Endodermal cell (in vitro differentiated cells): ENCODE measurements around the gene KCTD8. TPM values are rescaled to one million over a fixed set of nuclear protein-coding genes. Genes with fewer than 3 reads are reported as not detected.
A peak's percentile ranks its signal among the peaks of the same experiment; 100 is the strongest.

ENCODE experiments used
- DNase-seq: peaks from one replicate; pipeline ENCODE4 v3.0.0-alpha.2; 2017
- H3K27ac ChIP-seq: 2 replicates; pipeline ENCODE4 v1.5.1; 2013; ENCODE audit warnings: mild to moderate bottlenecking, low read depth, low read length, moderate library complexity
- H3K27me3 ChIP-seq: 2 replicates; pipeline ENCODE4 v1.6.1; 2013; ENCODE audit warnings: mild to moderate bottlenecking, low read length, moderate library complexity; ENCODE audit not compliant: insufficient read depth, control insufficient read depth, poor library complexity, severe bottlenecking
- H3K36me3 ChIP-seq: 2 replicates; pipeline ENCODE4 v1.7.0; 2013; ENCODE audit warnings: mild to moderate bottlenecking, low read length, moderate library complexity; ENCODE audit not compliant: control insufficient read depth, insufficient read depth
- H3K4me1 ChIP-seq: one replicate; pipeline ENCODE4 v1.7.0; 2013; ENCODE audit warnings: low read length; ENCODE audit not compliant: control insufficient read depth, insufficient read depth
- H3K4me3 ChIP-seq: 2 replicates; pipeline ENCODE4 v1.5.1; 2013; ENCODE audit warnings: mild to moderate bottlenecking, low read length, moderate library complexity
- H3K9ac ChIP-seq: 2 replicates; pipeline ENCODE4 v1.6.1; 2013; ENCODE audit warnings: mild to moderate bottlenecking, low read length, moderate library complexity; ENCODE audit not compliant: poor library complexity, severe bottlenecking; ENCODE audit errors: extremely low read depth
- H3K9me3 ChIP-seq: 2 replicates; pipeline ENCODE4 v1.6.1; 2013; ENCODE audit warnings: mild to moderate bottlenecking, low read length, moderate library complexity; ENCODE audit not compliant: control insufficient read depth
- H3K27ac Mint-ChIP-seq: 2 replicates; pipeline ENCODE4 v1.8.0; 2020; ENCODE audit warnings: mixed read lengths
- H3K27me3 Mint-ChIP-seq: 2 replicates; pipeline ENCODE4 v1.8.0; 2021; ENCODE audit warnings: mild to moderate bottlenecking, mixed read lengths; ENCODE audit not compliant: insufficient read depth
- H3K36me3 Mint-ChIP-seq: 2 replicates; pipeline ENCODE4 v1.8.0; 2020; ENCODE audit warnings: low read depth, mixed read lengths
- H3K4me1 Mint-ChIP-seq: 2 replicates; pipeline ENCODE4 v1.8.0; 2020; ENCODE audit warnings: mixed read lengths
- H3K4me3 Mint-ChIP-seq: 2 replicates; pipeline ENCODE4 v1.8.0; 2020; ENCODE audit warnings: mild to moderate bottlenecking, moderate library complexity, mixed read lengths
- H3K9me3 Mint-ChIP-seq: 2 replicates; pipeline ENCODE4 v1.8.0; 2020; ENCODE audit warnings: mild to moderate bottlenecking, mixed read lengths
- CTCF ChIP-seq: fragments of 200-600 bp; sonication (generic); conservative IDR thresholded peaks from 2 replicates; pipeline ENCODE4 v1.5.0; 2021; ENCODE audit warnings: antibody characterized with exemption, mild to moderate bottlenecking
- WGBS, 2 experiments: methylation state at CpG; one replicate each; pipeline versions ENCODE4 v1.1.5 to v1.1.7; 2013; ENCODE audit warnings: missing lambda C conversion rate in 2 of 2, mixed read lengths in 1 of 2; ENCODE audit not compliant: insufficient coverage in 1 of 2, insufficient read length in 1 of 2; 5-methylcytosine and 5-hydroxymethylcytosine counted together
- total RNA-seq, 2 donors: library from RNA; stranded (reverse); fragmentation: NEBNext Ultra II Directional in 1 of 2; extraction: Animal tissue kit (Norgen Biotek cat#: 25700) in 1 of 2; gene quantifications; 2 replicates in 1 of 2; 3 replicates in 1 of 2; pipeline ENCODE4 v1.2.1, GENCODE V29; 2021

Gene KCTD8
- total RNA-seq, 2 donors from 2014 or later, result 0.88 to 1.2 TPM

DNA sequence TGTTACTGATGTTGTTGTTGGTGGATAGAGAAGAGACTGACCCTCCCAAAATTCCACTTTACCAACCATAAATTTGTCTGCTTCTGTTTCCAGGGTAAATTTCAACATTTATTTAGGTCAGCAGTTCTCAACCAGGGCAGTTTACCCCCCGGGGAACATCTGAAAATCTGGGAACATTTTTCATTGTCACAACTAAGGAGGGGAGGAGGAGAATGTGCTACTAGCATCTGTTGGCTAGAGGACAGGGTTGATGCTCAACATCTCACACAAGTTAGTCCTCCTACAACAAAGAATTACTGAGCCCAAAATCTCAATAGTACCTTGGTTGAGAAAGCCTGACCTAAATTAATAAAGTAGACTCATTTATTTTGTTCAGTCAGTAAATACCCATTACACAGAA, 25.7 kb downstream of the KCTD8 start:
- H3K9ac ChIP-seq, result no peak overlapping the region
- H3K27me3 ChIP-seq, result no peaks in the 10 kb centered on the region
- no peaks in the 10 kb centered on the region for H3K36me3 ChIP-seq
- Mint-ChIP-seq H3K4me1 (peaks cover 17% of the 10 kb centered on the region), H3K27me3 (no peaks in the 10 kb centered on the region), H3K27ac (no peak overlapping the region), H3K4me3 (no peak overlapping the region), H3K9me3 (no peaks in the 10 kb centered on the region), H3K36me3 (no peaks in the 10 kb centered on the region)
- no peak for DNase-seq
- no peak overlapping the region for H3K27ac ChIP-seq
- peaks cover 6% of the 10 kb centered on the region for H3K4me1 ChIP-seq
- no peaks in the 10 kb centered on the region for H3K9me3 ChIP-seq
- 96% methylated on average over 1 of the region's 1 CpG; no CpG with 5 or more reads in 1 of the 2 experiments for WGBS, 2 experiments
- H3K4me3 ChIP-seq, result no peak overlapping the region
- TF ChIP-seq CTCF, result no peak

GRCh38 chr4:44421330-44422065, 27.1 kb downstream of the KCTD8 start:
- Histone ChIP-seq H3K9me3 (peaks cover under 1% of the 10 kb centered on the region), H3K27ac (no peak overlapping the region), H3K36me3 (no peaks in the 10 kb centered on the region), H3K9ac (no peak overlapping the region), H3K27me3 (no peaks in the 10 kb centered on the region), H3K4me3 (no peak overlapping the region), H3K4me1 (peaks cover 6% of the 10 kb centered on the region)
- peaks cover 17% of the 10 kb centered on the region for H3K4me1 Mint-ChIP-seq
- H3K4me3 Mint-ChIP-seq, result no peak overlapping the region
- no peaks in the 10 kb centered on the region for H3K9me3 Mint-ChIP-seq
- no peak for TF ChIP-seq CTCF
- DNase-seq, result no peak
- H3K36me3 Mint-ChIP-seq, result no peaks in the 10 kb centered on the region
- no peak overlapping the region for H3K27ac Mint-ChIP-seq
- 82 to 100% methylated on average over 1 to 2 of the region's 2 CpGs for WGBS, 2 experiments
- H3K27me3 Mint-ChIP-seq, result no peaks in the 10 kb centered on the region

DNA sequence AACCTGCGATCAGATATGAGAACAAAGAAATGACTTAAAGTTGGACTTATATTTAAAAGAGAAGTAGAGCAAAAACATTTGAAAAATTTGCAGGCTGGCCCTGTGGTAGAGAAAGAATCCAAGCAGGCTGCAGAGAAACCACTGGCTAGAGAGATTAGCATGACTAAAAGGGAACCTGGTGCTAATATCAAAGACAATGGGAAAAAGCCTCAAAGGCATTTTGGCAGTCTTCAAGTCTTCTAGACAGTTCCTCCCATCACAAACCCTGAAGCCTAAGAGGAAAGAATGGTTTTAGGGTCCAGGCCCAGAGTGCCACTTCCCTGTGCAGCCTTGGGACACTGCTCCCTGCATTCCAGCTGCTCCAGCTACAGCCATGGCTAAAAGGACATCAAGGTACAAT, 33.4 kb downstream of the KCTD8 start:
- 88 to 98% methylated on average over 1 of the region's 1 CpG for WGBS, 2 experiments
- no peak overlapping the region for H3K9ac ChIP-seq
- Mint-ChIP-seq H3K27me3 (no peaks in the 10 kb centered on the region), H3K9me3 (no peaks in the 10 kb centered on the region), H3K36me3 (no peaks in the 10 kb centered on the region), H3K27ac (no peak overlapping the region), H3K4me3 (no peak overlapping the region), H3K4me1 (no peaks in the 10 kb centered on the region)
- H3K9me3 ChIP-seq, result peaks cover 4% of the 10 kb centered on the region
- no peak overlapping the region for H3K4me3 ChIP-seq
- no peaks in the 10 kb centered on the region for H3K36me3 ChIP-seq
- TF ChIP-seq CTCF, result no peak
- DNase-seq, result peak; percentile 44
- no peaks in the 10 kb centered on the region for H3K27me3 ChIP-seq
- no peak overlapping the region for H3K27ac ChIP-seq
- no peaks in the 10 kb centered on the region for H3K4me1 ChIP-seq
